ENCODE results near the gene CTNNBL1.

CTNNBL1 gene

GRCh38 chr20:37742131-37742530, 48.3 kb downstream of the CTNNBL1 start:
- no peak for DNase-seq

- no peak for DNase-seq
These were observed 50.5 kb downstream of the CTNNBL1 start for GRCh38 chr20:37744347-37744746.

GRCh38 chr20:37745553-37745952, 51.7 kb downstream of the CTNNBL1 start:
- DNase-seq = no peak

GRCh38 chr20:37748015-37748414, 54.2 kb downstream of the CTNNBL1 start:
- DNase-seq = no peak

- no peak for DNase-seq
These were observed 55.4 kb downstream of the CTNNBL1 start for GRCh38 chr20:37749218-37749617.

- no peak for DNase-seq
These were observed 56.0 kb downstream of the CTNNBL1 start for GRCh38 chr20:37749620-37750403.

GRCh38 chr20:37755665-37756064, 61.8 kb downstream of the CTNNBL1 start:
- DNase-seq = no peak

GRCh38 chr20:37756234-37756633, 62.4 kb downstream of the CTNNBL1 start:
- no peak for DNase-seq

- no peak for DNase-seq
These were observed 63.7 kb downstream of the CTNNBL1 start for GRCh38 chr20:37757550-37757949.

- DNase-seq = no peak
These were observed 64.5 kb downstream of the CTNNBL1 start for GRCh38 chr20:37758332-37758731.

- no peak for DNase-seq
These were observed 65.3 kb downstream of the CTNNBL1 start for GRCh38 chr20:37759052-37759553.

GRCh38 chr20:37759761-37760209, 66.0 kb downstream of the CTNNBL1 start:
- no peak for DNase-seq

GRCh38 chr20:37760322-37760721, 66.5 kb downstream of the CTNNBL1 start:
- DNase-seq = no peak

- DNase-seq = no peak
These were observed 69.1 kb downstream of the CTNNBL1 start for GRCh38 chr20:37762716-37763485.

- DNase-seq = no peak
These were observed 70.6 kb downstream of the CTNNBL1 start for GRCh38 chr20:37764333-37764935.

- no peak for DNase-seq
These were observed 77.1 kb downstream of the CTNNBL1 start for GRCh38 chr20:37770908-37771307.

GRCh38 chr20:37773291-37773826, 79.5 kb downstream of the CTNNBL1 start:
- DNase-seq = no peak

- no peak for DNase-seq
These were observed 80.3 kb downstream of the CTNNBL1 start for GRCh38 chr20:37774156-37774555.

- no peak for DNase-seq
These were observed 81.4 kb downstream of the CTNNBL1 start for GRCh38 chr20:37775200-37775599.

GRCh38 chr20:37776049-37776448, 82.2 kb downstream of the CTNNBL1 start:
- no peak for DNase-seq

- DNase-seq = no peak
These were observed 82.7 kb downstream of the CTNNBL1 start for GRCh38 chr20:37776526-37776925.

- DNase-seq = no peak
These were observed 83.5 kb downstream of the CTNNBL1 start for GRCh38 chr20:37777012-37777950.

Measured in activated effector memory CD4-positive, alpha-beta T cell treated with Interleukin-2 at 50 U/mL for 16 hours (primary cell).